ENCODE measurements around the gene VPS36. TPM values are rescaled to one million over a fixed set of nuclear protein-coding genes. Genes with fewer than 3 reads are reported as not detected.
"Not testable (repeated sequence)": the region's sequence is repeated elsewhere in the genome, so short reads cannot be mapped to it uniquely, and the experiment has no call there.

The VPS36 gene
- polyA plus RNA-seq, 1 donor from 2014 or later: 85.4 TPM

- H4K20me1 ChIP-seq (ENCODE audit: insufficient read depth); H3K9ac ChIP-seq (ENCODE audit: low read length); H3K4me2 ChIP-seq (ENCODE audit: low read length); H3K4me3 ChIP-seq (ENCODE audit: low read length); H3K9me3 ChIP-seq (ENCODE audit: low read length); H3K36me3 ChIP-seq (ENCODE audit: insufficient read depth, low read length); H3F3A ChIP-seq (ENCODE audit: insufficient read depth, low read length, poor library complexity, severe bottlenecking); H3K79me2 ChIP-seq (replicated peaks; ENCODE audit: insufficient read depth, low read length); H2AFZ ChIP-seq (ENCODE audit: low read depth, low read length); H3K27me3 ChIP-seq (ENCODE audit: insufficient read depth, low read depth, low read length); H3K27ac ChIP-seq (ENCODE audit: low read length); H3K9me2 ChIP-seq (ENCODE audit: insufficient read depth, low read length): not testable (repeated sequence)
Measured at GRCh38 chr13:52487078-52487477, 36.6 kb upstream of the VPS36 start.

- not testable (repeated sequence) for H3F3A ChIP-seq (ENCODE audit: insufficient read depth, low read length, poor library complexity, severe bottlenecking); H3K9me2 ChIP-seq (ENCODE audit: insufficient read depth, low read length); H3K27ac ChIP-seq (ENCODE audit: low read length); H3K4me3 ChIP-seq (ENCODE audit: low read length); H3K79me2 ChIP-seq (replicated peaks; ENCODE audit: insufficient read depth, low read length); H3K4me2 ChIP-seq (ENCODE audit: low read length); H3K27me3 ChIP-seq (ENCODE audit: insufficient read depth, low read depth, low read length); H3K36me3 ChIP-seq (ENCODE audit: insufficient read depth, low read length); H4K20me1 ChIP-seq (ENCODE audit: insufficient read depth); H3K9ac ChIP-seq (ENCODE audit: low read length); H3K9me3 ChIP-seq (ENCODE audit: low read length); H2AFZ ChIP-seq (ENCODE audit: low read depth, low read length)
Measured at GRCh38 chr13:52480677-52481428, 30.4 kb upstream of the VPS36 start.

- H3K27ac ChIP-seq (ENCODE audit: low read length); H3K4me2 ChIP-seq (ENCODE audit: low read length); H3K79me2 ChIP-seq (replicated peaks; ENCODE audit: insufficient read depth, low read length); H3K9me3 ChIP-seq (ENCODE audit: low read length); H2AFZ ChIP-seq (ENCODE audit: low read depth, low read length); H4K20me1 ChIP-seq (ENCODE audit: insufficient read depth); H3F3A ChIP-seq (ENCODE audit: insufficient read depth, low read length, poor library complexity, severe bottlenecking); H3K9ac ChIP-seq (ENCODE audit: low read length); H3K4me3 ChIP-seq (ENCODE audit: low read length); H3K36me3 ChIP-seq (ENCODE audit: insufficient read depth, low read length); H3K9me2 ChIP-seq (ENCODE audit: insufficient read depth, low read length); H3K27me3 ChIP-seq (ENCODE audit: insufficient read depth, low read depth, low read length): not testable (repeated sequence)
Measured at GRCh38 chr13:52468487-52468886, 18.1 kb upstream of the VPS36 start.

- no peaks in the 10 kb centered on the region for H4K20me1 ChIP-seq (ENCODE audit: insufficient read depth)
- H2AFZ ChIP-seq (ENCODE audit: low read depth, low read length): no peak overlapping the region
- H3K9me2 ChIP-seq (ENCODE audit: insufficient read depth, low read length): no peaks in the 10 kb centered on the region
- no peaks in the 10 kb centered on the region for H3K27me3 ChIP-seq (ENCODE audit: insufficient read depth, low read depth, low read length)
- no peak overlapping the region for H3K4me2 ChIP-seq (ENCODE audit: low read length)
- H3K79me2 ChIP-seq (replicated peaks; ENCODE audit: insufficient read depth, low read length): peaks cover 10% of the 10 kb centered on the region
- no peak overlapping the region for H3K9ac ChIP-seq (ENCODE audit: low read length)
- H3K4me3 ChIP-seq (ENCODE audit: low read length): no peak overlapping the region
- TF ChIP-seq MXI1 (conservative IDR thresholded peaks at IDR 0.05; ENCODE audit: poor library complexity, severe bottlenecking) (no peak), POLR2AphosphoS5 (IDR thresholded peaks at IDR 0.05) (no peak), REST (IDR thresholded peaks at IDR 0.05; ENCODE audit: borderline replicate concordance) (no peak), RAD21 (conservative IDR thresholded peaks at IDR 0.05) (no peak), CTCF (IDR thresholded peaks at IDR 0.05; ENCODE audit: poor library complexity, severe bottlenecking) (no peak), EZH2 (IDR thresholded peaks at IDR 0.05; ENCODE audit: borderline replicate concordance, insufficient read depth, low read length, poor library complexity, severe bottlenecking) (no peak), EP300 (conservative IDR thresholded peaks at IDR 0.05; ENCODE audit: poor library complexity, severe bottlenecking) (no peak), SMC3 (conservative IDR thresholded peaks at IDR 0.05; ENCODE audit: poor library complexity) (no peak), TAF1 (IDR thresholded peaks at IDR 0.05; ENCODE audit: low read depth) (no peak)
- H3F3A ChIP-seq (ENCODE audit: insufficient read depth, low read length, poor library complexity, severe bottlenecking): no peaks in the 10 kb centered on the region
- no peaks in the 10 kb centered on the region for H3K9me3 ChIP-seq (ENCODE audit: low read length)
- H3K27ac ChIP-seq (ENCODE audit: low read length): no peak overlapping the region
- H3K36me3 ChIP-seq (ENCODE audit: insufficient read depth, low read length): no peaks in the 10 kb centered on the region
Measured at GRCh38 chr13:52463526-52463925, 13.1 kb upstream of the VPS36 start.
